H1 (cell line): Measurements from ENCODE around the gene ZSWIM9. TPM values are rescaled to one million over a fixed set of nuclear protein-coding genes. Genes with fewer than 3 reads are reported as not detected.

Experiments
- CHD1 ChIP-seq: IDR thresholded peaks from 2 replicates; pipeline ENCODE4 v1.6.1; 2012; ENCODE audit warnings: low read depth, low read length, improper control_type of control experiment
- CREB1 ChIP-seq: IDR thresholded peaks from 2 replicates; pipeline ENCODE4 v1.6.1; 2012; ENCODE audit warnings: inconsistent platforms
- CTBP2 ChIP-seq: IDR thresholded peaks from 2 replicates; pipeline ENCODE4 v1.7.0; 2011; ENCODE audit warnings: borderline replicate concordance, mild to moderate bottlenecking, moderate library complexity, mixed read lengths, low read length; ENCODE audit not compliant: insufficient read depth, insufficient read length
- CTCF ChIP-seq, 3 experiments: IDR thresholded peaks; 1 replicate in 2 of 3; 2 replicates in 1 of 3; pipeline versions ENCODE4 v1.5.1 to v1.6.1; 2011; ENCODE audit warnings: low read length in 3 of 3, mild to moderate bottlenecking in 3 of 3, inconsistent platforms in 2 of 3, low read depth in 1 of 3, moderate library complexity in 1 of 3; ENCODE audit not compliant: insufficient read depth in 1 of 3; ENCODE audit errors: control extremely low read depth in 1 of 3
- EZH2 ChIP-seq: fragments of 200-600 bp; sonication (generic); IDR thresholded peaks from 2 replicates; pipeline ENCODE4 v1.7.1; 2012; ENCODE audit warnings: low read depth, mild to moderate bottlenecking, moderate library complexity, low read length, inconsistent platforms; ENCODE audit not compliant: severe bottlenecking
- MAX ChIP-seq: IDR thresholded peaks from 2 replicates; pipeline ENCODE4 v1.6.1; 2012; ENCODE audit warnings: inconsistent platforms
- RAD21 ChIP-seq, 2 experiments: IDR thresholded peaks in 1 of 2; conservative IDR thresholded peaks in 1 of 2; 2 replicates each; pipeline ENCODE4 v1.6.1; 2011; ENCODE audit warnings: low read depth in 2 of 2, low read length in 2 of 2, improper control_type of control experiment in 1 of 2, inconsistent platforms in 1 of 2, mild to moderate bottlenecking in 1 of 2, moderate library complexity in 1 of 2
- RNF2 ChIP-seq: fragments of 200-900, 300-1000 bp; sonication (generic); IDR thresholded peaks from 2 replicates; pipeline ENCODE4 v1.7.1; 2016; ENCODE audit warnings: borderline replicate concordance, low read depth, mild to moderate bottlenecking, antibody characterized with exemption, low read length; ENCODE audit not compliant: poor library complexity, severe bottlenecking; ENCODE audit errors: missing control alignments
- SAP30 ChIP-seq: fragments of 300-600 bp; sonication (generic); IDR thresholded peaks from 2 replicates; pipeline ENCODE4 v1.7.1; 2012; ENCODE audit warnings: low read length, moderate library complexity, mild to moderate bottlenecking, inconsistent platforms; ENCODE audit not compliant: insufficient read depth, insufficient replicate concordance
- SP1 ChIP-seq: IDR thresholded peaks from 2 replicates; pipeline ENCODE4 v1.6.1; 2011; ENCODE audit warnings: low read depth, low read length
- SRF ChIP-seq: IDR thresholded peaks from 2 replicates; pipeline ENCODE4 v1.6.1; 2011; ENCODE audit warnings: mild to moderate bottlenecking, low read depth, low read length, moderate library complexity
- TAF1 ChIP-seq: IDR thresholded peaks from 2 replicates; pipeline ENCODE4 v1.6.1; 2011; ENCODE audit warnings: mild to moderate bottlenecking, low read depth, low read length
- TBP ChIP-seq: IDR thresholded peaks from 2 replicates; pipeline ENCODE4 v1.6.1; 2011; ENCODE audit warnings: low read depth, low read length, improper control_type of control experiment
- TCF12 ChIP-seq: IDR thresholded peaks from 2 replicates; pipeline ENCODE4 v1.6.1; 2011; ENCODE audit warnings: low read depth, mild to moderate bottlenecking, low read length
- ZNF274 ChIP-seq: IDR thresholded peaks from 2 replicates; pipeline ENCODE4 v1.7.0; 2012; ENCODE audit warnings: low read length, borderline replicate concordance; ENCODE audit errors: extremely low read depth
- polyA plus RNA-seq, 7 experiments: library from polyadenylated mRNA; depleted of rRNA in 3 of 7; stranded (reverse) in 5 of 7; unstranded in 2 of 7; fragments of >200 nt in 5 of 7; fragments of 200-250 nt in 2 of 7; gene quantifications; 1 replicate in 5 of 7; 2 replicates in 1 of 7; 4 replicates in 1 of 7; pipeline versions ENCODE4 v1.2.1 to v1.2.3, GENCODE V29; 2011 to 2013; ENCODE audit warnings: missing spikeins in 2 of 7, mixed read lengths in 2 of 7
- total RNA-seq: library from RNA; stranded (reverse); fragmentation: NEBNext Ultra II Directional; extraction: Animal tissue kit (Norgen Biotek cat#: 25700); gene quantifications from 2 replicates; pipeline ENCODE4 v1.2.1, GENCODE V29; 2021

The ZSWIM9 gene
- total and polyA plus RNA-seq, 2 of the 8 experiments (the other 6 are each of a cell fraction or from before 2014, with no cell fraction given), result 1.5 to 10.4 TPM

- peak; percentile 49; the same call in 1 of the 2 replicates for TF ChIP-seq TAF1
- TF ChIP-seq CTBP2, result no peak
- no peak for TF ChIP-seq CREB1
- TF ChIP-seq RAD21 (IDR thresholded peaks at IDR 0.05 in 1 of 2, conservative IDR thresholded peaks at IDR 0.05 in 1 of 2; ENCODE audit: low read depth in 2 of 2, low read length in 2 of 2), result peak; percentile 36 to 44; a peak in 3 of 4 replicates
- no peak for TF ChIP-seq ZNF274
- TF ChIP-seq CHD1, result no peak
- no peak for TF ChIP-seq RNF2
- TF ChIP-seq MAX, result peak; percentile 40; the same call in 1 of the 2 replicates
- peak; percentile 94 for TF ChIP-seq SP1
- peak; percentile 63 to 78 (median 75) for TF ChIP-seq CTCF (IDR thresholded peaks at IDR 0.05; ENCODE audit: control extremely low read depth in 1 of 3, insufficient read depth in 1 of 3, low read depth in 1 of 3, low read length in 3 of 3)
- no peak for TF ChIP-seq SAP30
- peak; percentile 84 for TF ChIP-seq SRF
- no peak for TF ChIP-seq EZH2
- TF ChIP-seq TBP, result peak; percentile 31; the same call in 1 of the 2 replicates
- no peak for TF ChIP-seq TCF12
Measured at GRCh38 chr19:48190288-48190884, 19.9 kb downstream of the ZSWIM9 start (continued).
